Stimulated activated naive CD4-positive, alpha-beta T cell (primary cell): Measurements from ENCODE around the gene DHRSX.
"Not testable (repeated sequence)": the region's sequence is repeated elsewhere in the genome, so short reads cannot be mapped to it uniquely, and the experiment has no call there.

Experiments
- DNase-seq, 6 experiments: peaks; one replicate each; lab custom pipeline; 2025; lab: John Stamatoyannopoulos, UW

The DHRSX gene

DNA sequence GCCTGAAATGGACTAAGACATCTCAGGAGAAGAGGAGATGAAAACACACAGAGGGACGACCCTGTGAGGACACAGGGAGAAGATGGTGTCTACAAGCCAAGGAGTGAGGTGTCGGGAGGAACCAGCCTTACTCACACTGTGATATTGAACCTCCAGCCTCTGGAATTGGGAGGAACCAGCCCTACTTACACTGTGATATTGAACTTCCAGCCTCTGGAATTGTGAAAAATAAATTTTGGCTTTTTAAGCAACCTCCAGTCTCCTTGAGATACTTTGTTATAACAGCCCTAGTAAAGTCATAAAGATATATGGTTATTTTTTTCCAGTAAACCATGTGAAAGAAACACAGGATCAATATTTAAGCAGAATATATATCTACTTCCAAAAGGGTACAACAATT is 76.5 kb downstream of the DHRSX start:
- DNase-seq: no peak

DNA sequence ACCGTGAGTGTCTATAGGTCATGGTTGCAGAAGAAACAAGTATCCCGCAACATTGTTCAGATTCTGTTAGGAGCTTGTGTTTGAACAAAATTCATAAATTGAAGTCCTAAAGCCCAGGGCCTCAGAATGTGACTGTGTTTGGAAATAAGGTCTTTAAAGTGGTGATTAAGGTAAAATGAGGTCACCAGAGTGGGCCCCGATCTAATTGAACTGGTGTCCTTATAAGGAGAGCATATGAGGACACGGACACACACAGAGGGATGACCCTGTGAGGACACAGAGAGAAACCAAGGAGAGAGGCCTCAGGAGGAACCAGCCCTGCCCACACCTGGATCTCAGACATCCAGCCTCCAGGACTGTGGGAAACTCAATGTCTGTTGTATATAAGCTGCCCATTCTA is 76.9 kb downstream of the DHRSX start:
- DNase-seq: no peak

DNA sequence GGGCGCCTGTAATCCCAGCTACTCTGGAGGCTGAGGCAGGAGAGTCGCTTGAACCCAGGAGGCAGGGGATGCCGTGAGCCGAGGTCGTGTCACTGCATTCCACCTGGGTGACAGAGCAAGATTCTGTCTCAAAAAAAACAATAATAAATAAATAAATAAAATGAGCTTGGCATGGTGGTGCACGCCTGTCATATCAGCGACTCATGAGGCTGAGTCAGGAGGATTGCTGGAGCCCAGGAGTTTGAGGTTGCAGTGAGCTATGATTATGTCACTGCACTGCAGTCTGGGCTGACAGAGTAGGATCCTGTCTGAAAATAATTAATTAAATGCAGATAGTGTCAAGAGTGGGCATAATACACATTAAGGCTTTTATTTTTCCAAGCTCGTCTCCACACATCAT is 77.5 kb downstream of the DHRSX start:
- no peak for DNase-seq

- DNase-seq: not testable (repeated sequence)
Measured at GRCh38 chrX:2419418-2419817, 81.4 kb downstream of the DHRSX start.

DNA sequence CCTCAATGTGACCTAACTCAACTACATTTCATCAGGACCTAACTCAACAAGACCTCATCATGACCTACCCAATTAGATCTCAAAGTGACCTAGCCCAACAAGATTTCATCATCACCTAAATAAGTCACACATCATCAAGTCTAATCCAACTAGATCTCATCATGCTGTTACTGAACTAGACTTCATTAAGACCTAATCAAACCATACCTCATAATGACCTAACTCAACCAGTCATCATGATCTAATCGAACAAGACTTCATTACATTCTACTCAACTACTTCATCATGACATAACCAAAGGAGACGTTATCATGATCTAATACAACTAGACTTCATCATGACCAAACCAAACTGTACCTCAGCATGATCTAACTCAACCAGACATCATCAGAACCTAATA is 82.8 kb downstream of the DHRSX start:
- DNase-seq: no peak

- no peak for DNase-seq
Measured at GRCh38 chrX:2416851-2417604, 83.7 kb downstream of the DHRSX start.

DNA sequence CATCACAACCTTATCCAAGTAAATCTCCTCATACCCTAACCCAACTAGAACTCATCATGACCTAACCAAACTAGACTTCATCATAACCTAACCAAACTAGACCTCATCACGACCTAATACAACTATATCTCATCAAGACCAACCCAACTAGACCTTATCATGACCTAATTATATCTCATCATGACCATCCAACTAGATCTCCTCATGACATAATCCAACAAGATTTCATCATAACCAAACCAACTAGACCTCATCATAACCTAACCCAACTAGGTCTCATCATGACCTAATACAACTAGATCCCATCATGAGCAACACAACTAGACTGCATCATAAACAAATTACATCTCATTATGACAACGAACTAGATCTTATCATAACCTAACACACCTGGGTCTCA is 86.4 kb downstream of the DHRSX start:
- no peak for DNase-seq

DNA sequence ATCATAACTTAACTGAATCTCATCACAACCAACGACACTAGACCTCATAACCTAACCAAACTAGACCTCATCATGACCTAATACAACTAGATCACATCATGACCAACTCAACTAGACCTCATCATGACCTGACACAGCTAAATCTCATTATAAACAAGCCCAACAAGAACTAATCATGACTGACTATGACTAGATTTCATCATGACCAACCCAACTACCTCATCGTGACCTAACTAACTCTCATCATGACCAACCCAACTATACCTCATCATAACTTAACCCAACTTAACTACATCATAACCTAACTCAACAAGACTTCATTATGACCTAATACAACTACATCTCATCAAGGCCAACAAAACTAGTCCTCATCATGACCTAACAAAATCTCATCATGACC is 86.8 kb downstream of the DHRSX start:
- no peak for DNase-seq

DNA sequence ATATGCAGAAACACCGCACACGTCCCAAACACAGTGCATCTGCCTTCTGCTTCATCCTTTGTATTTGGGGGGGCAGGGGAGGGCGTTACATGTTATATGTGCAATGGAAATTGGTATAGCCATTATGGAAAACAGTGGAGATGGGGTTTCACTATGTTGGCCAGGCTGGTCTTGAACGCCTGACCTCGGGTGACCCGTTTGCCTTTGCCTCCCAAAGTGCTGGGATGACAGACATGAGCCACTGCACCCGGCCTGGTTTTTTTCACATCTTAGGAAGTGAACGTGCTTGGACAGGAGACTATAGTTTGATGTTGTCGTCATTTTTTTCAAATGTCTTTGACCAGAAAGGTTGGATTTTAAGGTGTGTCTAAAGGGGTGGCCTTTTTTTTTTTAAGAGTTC is 88.6 kb downstream of the DHRSX start:
- DNase-seq: no peak

DNA sequence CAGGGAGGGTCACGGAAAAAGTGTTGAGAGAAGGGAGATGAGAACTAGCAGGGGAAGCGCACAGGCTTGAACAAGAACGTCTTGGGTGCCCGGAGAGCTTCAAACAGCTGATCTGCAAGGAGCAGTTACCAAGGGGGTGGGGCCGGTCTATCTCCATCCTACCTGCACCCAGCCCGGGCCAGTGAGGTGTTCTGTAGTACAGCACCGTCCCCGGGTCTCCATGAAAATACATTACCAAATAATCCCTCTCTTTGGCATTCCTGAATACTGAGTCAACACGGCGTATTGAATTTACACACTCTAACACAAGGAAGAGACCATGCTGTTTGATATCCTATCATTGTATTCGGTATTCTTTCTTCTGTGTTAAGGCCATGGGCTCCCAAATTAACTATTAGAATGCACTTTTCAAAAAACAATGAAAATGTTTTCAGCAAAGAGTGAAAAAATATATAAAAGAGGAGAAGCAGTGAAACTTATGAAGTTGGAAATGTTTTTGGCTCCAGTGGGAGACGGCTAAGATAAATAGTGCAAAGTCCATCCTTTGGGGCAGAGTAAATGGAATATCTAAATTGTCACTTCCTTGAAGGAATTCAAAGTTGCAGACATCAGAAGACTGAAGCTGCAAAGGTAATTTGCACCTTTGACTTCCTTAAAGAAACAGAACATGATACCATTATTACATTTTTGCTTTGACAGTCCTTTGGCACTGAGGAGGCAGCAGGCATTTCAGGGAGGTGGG is 90.3 kb downstream of the DHRSX start:
- no peak for DNase-seq

GRCh38 chrX:2409796-2410195 is 91.0 kb downstream of the DHRSX start:
- no peak for DNase-seq

- DNase-seq: no peak
Measured at GRCh38 chrX:2408856-2409255, 91.9 kb downstream of the DHRSX start.

GRCh38 chrX:2406891-2407518 is 93.8 kb downstream of the DHRSX start:
- no peak for DNase-seq

DNA sequence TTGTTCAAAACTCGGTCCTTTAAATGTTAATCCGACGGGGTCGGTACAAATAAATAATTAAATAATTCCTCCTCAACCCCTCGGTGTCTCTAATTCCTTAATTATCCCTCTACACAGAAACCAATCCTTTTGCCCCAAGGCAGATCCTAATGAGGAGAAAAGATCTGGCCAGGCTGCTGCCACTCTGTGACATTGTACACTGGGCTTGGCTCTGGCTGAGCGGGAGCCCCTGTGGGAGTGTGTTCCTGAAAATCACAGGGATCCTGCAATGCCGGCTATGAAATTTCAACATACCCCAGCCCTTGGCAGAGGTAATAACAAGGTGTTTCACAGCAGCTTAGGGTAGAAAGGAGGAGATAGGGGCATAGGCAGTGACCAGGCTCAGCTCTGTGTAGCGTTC is 96.0 kb downstream of the DHRSX start:
- no peak for DNase-seq

DNA sequence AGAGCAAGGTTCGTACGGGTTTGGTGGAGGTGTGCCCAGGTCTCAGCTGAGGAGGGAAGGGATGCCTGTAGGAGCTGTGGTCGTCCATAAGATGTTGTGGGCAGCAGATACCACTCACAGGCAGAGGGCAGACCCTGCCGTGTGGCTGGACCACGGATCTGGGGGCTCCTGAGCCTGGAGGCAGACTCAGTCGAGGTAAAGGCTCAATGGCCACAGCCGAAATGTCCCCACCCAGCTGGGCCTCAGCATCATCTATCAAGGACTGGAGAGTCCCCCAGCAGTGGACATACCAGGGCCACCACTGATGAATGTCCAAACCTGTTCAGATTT is 98.5 kb downstream of the DHRSX start:
- no peak for DNase-seq

- DNase-seq: no peak
Measured at GRCh38 chrX:2401590-2402360, 99.0 kb downstream of the DHRSX start.

GRCh38 chrX:2401201-2401589 is 99.6 kb downstream of the DHRSX start:
- DNase-seq: no peak

DNA sequence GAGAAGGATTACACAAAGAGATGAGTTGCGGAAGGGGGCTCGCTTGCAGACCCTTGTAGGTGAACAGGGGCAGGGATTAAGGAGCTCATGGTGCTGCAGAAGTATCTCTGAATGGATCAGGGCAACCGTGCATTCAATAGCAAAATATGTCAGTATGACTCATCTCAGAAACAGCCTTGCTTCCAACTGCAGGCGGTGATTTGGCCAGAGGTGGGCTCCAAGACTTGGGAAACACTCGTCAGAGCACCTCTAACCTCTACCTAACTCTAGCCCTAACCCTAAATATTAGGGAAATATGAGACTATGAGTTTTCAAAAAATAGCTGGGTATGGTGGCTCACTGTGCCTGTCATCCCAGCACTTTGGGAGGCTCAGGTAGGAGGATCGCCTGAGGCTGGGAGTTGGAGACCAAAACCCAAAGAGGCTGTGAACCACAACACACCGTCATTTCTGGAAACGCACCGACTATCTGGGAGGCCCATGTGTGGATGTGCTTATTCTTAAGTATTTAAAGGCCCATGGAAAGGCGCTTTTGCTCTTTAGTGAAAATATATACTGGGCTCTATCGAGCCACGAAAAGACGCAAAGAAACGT is 102.6 kb downstream of the DHRSX start:
- no peak for DNase-seq

DNA sequence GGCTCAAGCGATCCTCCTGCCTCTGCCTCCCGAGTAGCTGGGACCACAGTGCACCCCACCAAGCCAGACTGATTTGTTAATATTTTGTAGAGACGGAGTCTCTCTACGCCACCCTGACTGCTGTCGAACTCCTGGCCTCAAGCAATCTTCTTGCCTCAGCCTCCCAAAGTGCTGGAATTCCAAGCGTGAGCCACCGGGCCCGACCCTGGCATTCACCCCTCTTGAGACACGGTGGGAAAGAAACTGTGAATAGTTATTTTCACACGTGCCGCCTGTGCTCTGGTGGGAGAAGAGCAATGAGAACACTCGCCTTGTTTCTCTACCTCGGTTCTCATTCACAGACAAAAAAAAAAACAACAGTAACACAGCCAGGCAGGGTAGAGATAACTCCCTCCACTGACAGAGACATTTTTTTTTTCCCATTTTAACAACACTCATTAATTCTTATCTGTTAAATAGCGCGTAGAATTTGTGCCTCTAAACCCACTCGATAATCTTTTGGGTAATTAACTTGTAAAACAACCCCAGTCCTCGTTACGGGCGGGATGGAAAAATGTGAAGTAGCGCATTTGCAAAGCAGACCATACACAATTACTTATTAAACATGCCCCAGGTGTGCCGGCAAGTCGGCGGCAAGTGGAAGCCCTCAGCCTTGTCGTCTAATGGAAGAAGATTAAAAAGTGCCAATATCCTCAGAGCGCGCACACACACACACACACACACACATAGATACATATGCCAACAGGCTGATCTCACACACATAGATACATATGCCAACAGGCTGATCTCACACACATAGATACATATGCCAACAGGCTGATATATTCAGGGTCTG is 103.3 kb downstream of the DHRSX start:
- DNase-seq: no peak

DNA sequence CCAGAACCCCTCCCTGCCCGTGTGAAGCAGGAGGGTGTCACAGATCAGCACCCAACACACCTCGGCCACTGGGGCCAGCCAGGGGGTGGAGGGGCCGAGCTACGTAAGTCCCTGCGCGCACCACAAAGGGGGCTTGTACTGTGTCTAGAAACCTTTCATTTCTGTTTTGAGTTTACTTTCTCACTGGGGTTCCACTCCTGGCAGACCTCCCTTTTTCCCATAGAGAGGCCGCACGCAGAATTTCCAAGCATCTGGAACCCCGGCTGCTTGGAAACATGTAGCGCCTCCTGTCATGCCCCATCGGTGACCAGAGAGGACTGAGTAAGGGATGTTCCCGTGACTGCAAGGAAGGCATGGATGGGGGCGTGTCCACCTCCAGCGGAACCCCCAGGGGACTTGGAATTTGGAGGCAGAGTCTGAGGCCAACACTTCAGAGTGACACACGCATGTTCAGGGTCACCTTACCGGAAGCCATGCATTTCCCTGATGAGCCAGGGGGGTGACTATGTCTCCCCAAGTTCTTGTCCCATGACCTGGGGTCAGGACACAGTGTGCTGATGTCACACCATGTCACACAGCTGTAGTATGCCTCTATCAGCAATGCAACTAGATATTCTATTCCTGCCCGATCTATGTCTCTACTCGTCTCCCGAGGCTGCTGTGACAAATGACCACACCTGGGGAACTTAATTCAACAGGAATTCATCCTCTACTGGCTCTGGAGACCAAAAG is 105.3 kb downstream of the DHRSX start:
- DNase-seq: no peak
